22Rv1 (cell line): ENCODE measurements around the gene GLG1.
"Not testable (repeated sequence)": the region's sequence is repeated elsewhere in the genome, so short reads cannot be mapped to it uniquely, and the experiment has no call there.

Experiments used
- H3K27ac ChIP-seq: fragments of 450-650 bp; 2 replicates; pipeline ENCODE4 v1.5.1; 2017
- ZFX ChIP-seq: fragments of 450-650 bp; IDR thresholded peaks from 2 replicates; pipeline ENCODE4 v1.6.1; 2017; ENCODE audit warnings: antibody characterized with exemption, borderline replicate concordance
- TF ChIP-seq, protein P1 (sequence below): fragments of 450-650 bp; IDR thresholded peaks from 2 replicates; pipeline ENCODE4 v1.5.1; 2017; ENCODE audit warnings: mild to moderate bottlenecking

Gene GLG1

DNA sequence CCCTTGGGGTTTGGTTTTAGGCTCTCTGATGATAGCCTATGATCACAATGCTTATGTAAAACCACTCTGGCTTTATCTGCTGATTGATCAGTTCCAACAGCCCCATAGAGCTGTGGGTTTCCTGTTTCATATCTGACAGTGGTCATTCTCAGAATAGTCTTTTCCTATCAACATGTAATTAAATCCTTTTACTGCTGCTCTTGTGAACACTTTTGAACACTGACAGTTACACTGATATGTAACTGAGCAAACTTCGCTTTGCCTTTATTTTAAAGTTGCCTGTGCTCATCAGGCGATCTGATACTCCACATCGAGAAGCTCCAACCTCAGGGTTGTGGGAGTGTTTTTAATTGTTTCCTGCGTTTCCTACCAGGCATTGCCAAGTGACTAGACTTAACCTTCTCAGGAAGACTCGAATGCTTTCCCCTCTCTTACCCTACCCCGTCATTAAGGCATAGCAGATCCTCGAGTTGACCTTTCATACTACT, 168.4 kb downstream of the GLG1 start:
- H3K27ac ChIP-seq = no peak overlapping the region
- TF ChIP-seq, protein P1, sequence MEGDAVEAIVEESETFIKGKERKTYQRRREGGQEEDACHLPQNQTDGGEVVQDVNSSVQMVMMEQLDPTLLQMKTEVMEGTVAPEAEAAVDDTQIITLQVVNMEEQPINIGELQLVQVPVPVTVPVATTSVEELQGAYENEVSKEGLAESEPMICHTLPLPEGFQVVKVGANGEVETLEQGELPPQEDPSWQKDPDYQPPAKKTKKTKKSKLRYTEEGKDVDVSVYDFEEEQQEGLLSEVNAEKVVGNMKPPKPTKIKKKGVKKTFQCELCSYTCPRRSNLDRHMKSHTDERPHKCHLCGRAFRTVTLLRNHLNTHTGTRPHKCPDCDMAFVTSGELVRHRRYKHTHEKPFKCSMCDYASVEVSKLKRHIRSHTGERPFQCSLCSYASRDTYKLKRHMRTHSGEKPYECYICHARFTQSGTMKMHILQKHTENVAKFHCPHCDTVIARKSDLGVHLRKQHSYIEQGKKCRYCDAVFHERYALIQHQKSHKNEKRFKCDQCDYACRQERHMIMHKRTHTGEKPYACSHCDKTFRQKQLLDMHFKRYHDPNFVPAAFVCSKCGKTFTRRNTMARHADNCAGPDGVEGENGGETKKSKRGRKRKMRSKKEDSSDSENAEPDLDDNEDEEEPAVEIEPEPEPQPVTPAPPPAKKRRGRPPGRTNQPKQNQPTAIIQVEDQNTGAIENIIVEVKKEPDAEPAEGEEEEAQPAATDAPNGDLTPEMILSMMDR = no peak
- no peak for TF ChIP-seq ZFX

DNA sequence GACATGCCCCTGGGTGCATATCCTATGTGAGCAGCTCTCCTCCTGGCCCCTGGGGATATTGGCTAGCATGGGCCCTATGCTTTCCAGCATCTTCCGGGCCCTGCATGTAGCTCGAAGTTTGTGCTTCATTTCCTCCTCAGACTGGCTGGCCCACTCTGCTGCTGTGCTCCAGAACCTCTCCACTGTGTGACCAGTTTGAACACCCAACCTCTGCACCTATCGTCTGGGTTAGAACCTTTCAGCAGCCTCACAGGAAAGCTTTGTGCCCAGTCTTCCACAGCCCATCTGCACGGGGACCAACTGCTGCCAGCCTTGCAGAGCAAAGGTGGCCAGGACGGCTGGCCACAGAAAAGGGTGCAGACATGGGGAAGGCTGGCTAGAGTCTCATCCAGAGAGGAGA, 175.4 kb downstream of the GLG1 start:
- TF ChIP-seq, protein P1 = no peak
- no peak for TF ChIP-seq ZFX
- H3K27ac ChIP-seq = no peak overlapping the region

DNA sequence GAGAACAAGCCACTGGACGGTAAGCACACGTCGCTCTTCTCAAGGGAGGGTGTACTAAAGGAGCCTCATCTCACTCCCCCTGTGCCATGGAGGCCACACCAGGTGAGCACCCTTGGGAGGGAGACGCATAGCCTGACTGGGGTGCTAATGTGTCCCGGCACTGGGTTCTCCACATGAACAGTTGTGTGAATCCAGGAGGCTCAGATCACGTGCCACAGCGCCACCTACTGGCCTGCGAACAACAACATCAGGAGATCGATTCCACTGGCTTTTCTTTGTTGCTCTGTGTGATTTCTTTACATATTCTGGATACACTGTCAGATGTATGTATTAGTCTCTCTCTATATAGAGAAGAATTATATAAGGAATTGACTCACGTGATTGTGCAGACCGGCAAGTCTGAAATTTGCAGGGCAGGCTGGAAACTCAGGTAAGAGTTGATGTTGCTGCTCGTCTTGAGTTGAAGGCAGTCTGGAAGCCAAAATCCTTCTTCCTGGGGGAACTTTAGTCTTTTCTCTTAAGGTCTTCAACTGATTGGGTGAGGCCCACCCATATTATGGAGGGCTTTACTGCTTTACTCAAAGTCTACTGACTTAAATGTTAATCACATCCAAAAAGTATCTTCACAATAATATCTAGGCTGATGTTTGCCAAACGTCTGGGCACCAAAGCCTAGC, 176.7 kb downstream of the GLG1 start:
- TF ChIP-seq, protein P1 = peak; percentile 91
- not testable (repeated sequence) for H3K27ac ChIP-seq

DNA sequence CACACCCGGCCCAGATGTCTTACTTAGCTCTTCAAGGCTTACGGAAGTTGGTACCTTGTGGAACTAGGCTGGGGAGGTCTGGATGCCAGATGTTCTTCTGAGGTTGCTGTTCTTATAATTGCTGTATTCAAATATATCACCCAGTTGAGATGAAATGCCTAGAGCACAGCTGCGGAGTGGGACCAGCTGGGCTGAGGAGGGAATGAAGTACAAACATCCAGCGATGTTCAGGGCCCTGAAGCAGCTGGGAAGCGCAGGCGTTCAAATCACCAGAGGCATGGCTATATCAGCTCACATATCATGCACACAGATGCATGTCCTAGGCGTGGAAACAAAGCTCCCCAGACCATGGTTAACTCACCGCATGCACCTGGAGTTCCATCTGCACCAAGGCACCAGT, 178.4 kb downstream of the GLG1 start:
- H3K27ac ChIP-seq = not testable (repeated sequence)

DNA sequence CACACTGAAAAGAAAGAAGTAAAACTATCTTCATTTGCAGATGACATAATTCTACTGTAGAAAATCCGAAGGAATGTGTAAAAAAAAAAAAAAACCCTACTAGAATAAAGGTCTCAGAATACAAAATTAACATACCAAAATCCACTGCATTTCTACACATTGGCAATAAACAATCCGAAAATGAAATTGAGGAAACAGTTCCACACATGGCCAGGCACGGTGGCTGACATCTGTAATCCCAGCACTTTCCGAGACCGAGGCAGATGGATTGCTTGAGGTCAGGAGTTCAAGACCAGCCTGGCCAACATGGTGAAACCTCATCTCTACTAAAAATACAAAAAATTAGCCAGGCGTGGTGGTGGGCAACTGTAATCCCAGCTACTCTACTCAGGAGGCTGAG, 181.2 kb downstream of the GLG1 start:
- not testable (repeated sequence) for H3K27ac ChIP-seq

DNA sequence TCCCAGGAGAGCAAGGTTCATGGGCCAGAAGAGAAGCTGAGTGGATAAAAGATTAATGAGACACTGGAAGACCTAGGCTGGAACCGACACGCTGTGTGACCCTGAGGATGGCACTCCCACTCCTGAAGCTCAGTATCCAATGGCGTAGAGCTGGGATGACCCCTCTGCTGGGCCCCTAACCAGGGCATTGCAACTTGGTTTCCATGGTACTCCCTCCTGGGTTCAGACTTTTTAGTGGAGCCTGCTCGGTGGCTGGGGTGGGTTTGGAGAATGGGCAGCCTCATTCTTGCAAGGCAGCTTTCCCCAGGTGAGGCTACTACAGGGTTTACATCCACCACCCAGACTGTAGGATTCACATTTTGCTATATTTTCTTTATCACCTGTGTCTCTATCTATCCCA, 183.2 kb downstream of the GLG1 start:
- not testable (repeated sequence) for H3K27ac ChIP-seq

DNA sequence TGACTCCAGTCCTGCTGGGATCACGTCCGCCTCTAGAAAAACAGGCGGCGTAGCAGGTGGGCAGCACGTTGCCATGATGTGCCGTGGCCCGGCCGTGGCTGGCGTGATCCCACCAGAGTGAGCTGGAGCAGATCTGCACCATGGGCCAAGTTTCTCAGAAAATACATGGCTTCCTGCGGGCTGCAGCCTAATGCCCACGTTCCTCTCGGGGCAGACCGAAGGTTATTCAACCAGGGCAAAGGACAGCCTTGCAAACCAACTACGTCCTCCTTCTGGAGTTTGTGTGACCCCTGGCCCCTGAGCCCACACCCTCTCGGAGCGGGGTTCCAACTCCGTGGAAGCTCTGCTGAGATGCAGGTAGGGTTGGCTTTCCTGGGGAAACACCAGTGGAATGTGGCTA, 184.8 kb downstream of the GLG1 start:
- H3K27ac ChIP-seq = not testable (repeated sequence)

DNA sequence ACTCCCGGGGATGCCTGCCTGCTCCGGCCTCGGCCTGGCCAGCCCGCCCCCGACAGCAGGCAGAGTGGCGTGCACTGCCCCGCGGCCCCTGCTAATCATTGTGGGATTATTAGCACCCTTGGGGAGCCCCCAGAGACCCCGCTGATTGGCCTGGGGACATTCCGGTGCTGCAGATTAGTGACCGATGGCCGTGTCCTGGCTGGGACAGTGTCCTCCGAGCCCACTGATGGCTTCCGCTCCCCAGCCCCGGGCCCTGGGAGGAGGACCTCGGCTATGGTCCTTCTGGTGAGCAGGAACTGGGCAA, 185.5 kb downstream of the GLG1 start:
- not testable (repeated sequence) for H3K27ac ChIP-seq

DNA sequence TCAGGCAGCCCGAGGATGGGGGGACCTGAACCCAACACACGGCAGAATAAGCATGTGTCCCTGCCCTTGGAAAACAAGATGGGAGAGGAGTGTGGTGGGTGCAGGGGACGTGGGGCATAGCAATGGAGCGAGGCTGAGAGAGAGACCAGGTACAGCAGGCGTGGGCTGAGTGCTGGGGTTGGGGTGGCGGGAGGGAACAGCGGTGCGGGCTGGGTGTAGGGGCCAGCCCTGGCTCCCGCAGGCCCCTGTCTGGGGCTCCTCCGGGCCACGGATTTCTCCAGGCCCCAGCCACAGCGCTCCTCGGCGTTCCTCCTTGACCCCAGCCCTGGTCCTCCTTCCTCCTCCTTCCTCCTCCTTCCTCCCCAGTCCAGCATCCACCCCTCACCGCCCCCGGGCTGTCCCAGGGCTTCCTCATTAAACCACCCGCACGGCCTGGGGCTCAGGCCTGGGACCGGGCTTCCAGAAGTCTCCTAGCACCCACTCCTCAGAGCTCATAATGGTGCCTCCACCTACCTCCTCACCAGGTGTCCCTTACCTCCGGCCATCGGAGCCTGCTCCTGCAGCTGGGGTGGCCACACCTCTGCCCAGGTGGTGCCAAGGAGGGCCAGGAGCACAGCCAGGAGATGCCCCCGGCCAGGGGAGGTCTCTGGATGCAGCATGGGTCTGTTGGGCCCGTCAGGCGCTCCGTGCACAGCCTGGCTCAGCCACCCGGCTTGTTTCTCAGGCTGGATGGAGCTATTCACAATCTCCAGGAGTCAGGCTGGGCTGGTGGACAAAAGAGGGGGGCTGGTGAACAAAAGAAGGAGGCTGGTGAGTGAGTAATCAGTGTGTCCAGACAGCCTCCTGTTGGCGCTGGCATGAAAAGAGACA, 186.1 kb downstream of the GLG1 start, which contains the start of gene CLEC18B:
CLEC18B (minus strand) TSS at position 867 of the 870 bp plus-strand sequence; CDS start at position 659, 208 bp downstream.
- H3K27ac ChIP-seq = not testable (repeated sequence)

DNA sequence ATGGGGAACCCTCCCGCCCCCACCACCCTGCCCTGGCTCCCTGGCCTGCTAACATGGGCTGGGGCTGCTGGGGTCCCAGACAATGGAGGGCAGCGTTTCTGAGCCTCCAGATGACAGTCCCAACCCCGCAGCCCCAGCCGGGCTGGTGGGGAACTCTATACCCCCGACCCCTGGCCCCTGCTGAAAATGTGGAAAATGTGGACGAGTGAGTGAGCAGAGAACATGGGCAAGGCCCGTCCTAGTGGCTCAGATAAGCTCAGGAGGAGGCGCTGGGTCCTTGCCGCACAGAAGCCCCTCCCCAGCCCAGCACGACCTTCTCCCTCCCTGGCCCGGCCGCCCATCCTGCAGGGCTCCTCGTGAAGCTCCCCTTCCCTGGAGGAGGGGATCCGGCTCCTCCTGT, 187.1 kb downstream of the GLG1 start:
- not testable (repeated sequence) for H3K27ac ChIP-seq

DNA sequence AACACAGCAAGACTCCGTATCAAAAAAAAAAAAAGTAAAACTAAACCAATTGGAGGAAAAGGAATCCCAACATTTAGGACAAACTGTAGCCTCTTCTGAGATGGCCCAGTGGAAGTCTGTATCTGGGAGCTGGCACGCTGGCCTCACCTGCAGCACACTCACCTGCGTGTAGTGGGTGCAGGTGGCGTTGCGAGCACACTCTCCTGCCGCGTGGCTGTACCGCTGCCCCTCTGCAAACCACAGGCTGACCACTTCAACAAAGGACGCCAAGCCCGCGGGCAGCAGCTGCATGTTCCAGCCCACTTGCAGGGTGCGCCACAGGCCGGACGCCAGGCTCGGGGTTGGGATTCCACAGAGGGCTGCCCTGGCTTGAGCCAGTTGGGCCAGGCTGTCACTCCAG, 189.0 kb downstream of the GLG1 start:
- not testable (repeated sequence) for H3K27ac ChIP-seq

DNA sequence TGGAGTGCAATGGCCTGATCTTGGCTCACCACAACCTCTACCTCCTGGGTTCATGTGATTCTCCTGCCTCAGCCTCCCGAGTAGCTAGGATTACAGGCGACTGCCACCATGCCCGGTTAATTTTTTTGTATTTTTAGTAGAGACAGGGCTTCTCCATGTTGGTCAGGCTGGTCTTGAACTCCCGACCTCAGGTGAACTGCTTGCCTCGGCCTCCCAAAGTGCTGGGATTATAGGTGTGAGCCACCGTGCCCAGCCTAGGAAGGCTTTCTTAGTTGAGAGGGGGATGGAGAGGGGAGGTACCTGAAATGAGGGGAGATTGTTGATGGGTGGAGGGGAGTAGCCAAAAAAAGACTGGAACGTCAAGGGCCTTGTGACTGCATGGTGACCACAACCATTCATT, 193.0 kb downstream of the GLG1 start:
- H3K27ac ChIP-seq = not testable (repeated sequence)

DNA sequence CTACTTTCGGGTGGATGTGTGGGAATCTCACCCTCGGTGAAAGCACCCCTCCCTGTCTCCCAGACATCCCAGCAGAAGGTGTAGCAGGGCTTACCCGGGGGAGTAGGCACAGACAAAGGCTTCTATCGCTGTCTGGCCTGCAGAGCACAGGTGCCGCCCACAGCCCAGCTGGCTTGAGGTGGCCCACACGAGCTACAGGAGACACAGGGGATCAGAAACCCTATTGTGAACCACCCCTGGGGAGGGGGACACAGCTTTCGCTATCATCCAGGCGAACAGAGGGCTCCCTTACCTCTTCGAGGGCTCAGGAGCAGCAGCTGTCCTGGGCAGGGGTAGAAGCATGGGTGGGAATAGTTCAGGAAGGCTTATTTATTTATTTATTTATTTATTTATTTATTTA, 193.4 kb downstream of the GLG1 start:
- not testable (repeated sequence) for H3K27ac ChIP-seq

DNA sequence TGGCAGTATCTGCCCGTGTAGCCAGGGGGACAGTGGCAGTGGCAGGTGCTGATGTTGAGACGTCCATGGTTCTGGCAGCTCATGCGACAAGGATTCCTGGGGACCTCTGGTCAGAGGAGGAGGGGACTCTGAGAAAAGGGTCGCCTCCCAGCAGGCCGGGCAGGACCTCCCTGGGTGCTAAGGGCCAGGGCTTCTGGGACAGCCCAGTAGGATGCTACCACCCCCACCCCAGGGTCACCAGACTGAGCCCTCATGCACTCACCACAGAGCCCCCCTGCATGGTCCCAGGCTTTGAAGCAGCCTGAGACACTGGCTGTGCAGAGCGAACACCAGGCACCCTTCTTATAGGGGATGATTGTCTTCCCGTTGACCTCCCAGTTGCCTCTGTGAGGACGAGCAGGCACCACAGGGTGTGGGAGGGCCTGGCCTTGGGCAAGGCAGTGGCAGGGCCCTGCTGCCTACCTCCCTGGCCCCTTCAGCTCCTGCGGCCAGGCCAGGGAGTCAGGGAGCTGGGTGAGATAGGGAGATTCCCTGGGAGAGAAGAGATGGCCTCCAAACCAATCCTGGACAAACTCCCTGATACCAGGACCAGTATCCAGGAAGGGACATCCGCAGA, 194.0 kb downstream of the GLG1 start:
- not testable (repeated sequence) for H3K27ac ChIP-seq

DNA sequence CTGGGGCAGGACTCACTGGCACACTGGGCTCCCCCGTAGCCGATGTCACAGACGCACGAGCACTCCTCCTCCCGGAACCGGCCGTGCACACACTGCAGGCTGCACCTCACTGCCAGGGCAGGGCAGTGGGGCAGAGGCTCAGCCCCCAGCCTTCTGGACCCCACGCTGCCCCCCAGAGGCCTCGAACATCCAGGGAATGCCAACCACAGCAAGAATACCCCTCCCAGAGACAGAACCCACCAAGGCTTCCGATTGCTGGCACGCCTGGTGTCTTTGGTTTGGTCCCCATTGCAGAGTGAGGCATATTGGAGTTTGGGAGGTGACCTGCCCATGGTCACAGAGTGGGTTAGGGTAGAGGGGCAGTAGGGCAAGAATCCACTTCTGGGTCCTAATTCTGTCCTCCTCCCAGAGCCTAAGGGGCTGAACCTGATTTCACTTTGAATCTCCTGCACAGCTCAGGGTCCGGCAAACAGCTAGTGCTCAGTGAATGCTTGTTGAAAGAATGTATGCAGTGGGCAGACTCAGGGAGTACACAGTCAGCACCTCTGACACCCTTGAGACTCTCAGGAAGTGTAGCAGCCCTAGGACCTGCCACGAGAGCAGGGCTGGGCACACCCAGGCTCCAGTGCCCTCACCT, 194.7 kb downstream of the GLG1 start:
- H3K27ac ChIP-seq = not testable (repeated sequence)

DNA sequence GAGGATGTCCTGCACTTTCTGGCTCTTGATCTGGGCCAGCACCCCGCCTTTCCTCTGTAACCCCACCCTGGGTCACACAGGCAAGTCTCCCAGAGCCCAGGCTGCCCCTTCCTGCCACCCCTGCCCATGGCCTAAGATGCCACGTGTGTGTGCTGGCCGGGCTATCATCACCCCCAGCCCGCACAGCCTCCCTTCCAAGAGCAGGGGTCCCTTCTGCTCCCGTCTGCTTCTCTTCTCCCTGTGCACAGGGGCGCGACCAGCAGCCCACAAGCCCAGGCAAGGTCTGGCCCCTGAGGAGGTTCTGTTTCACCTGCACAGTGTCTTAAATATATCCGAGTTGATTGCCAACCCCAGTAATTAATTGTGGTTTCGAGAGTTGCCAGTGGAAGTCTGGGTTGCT, 195.9 kb downstream of the GLG1 start:
- H3K27ac ChIP-seq = not testable (repeated sequence)
